ENCODE measurements around the gene DNAH6.

The DNAH6 gene

GRCh38 chr2:84643991-84644390 is 127.7 kb downstream of the DNAH6 start:
- DNase-seq (ENCODE audit: low read depth): no peak
- TF ChIP-seq CTCF (IDR thresholded peaks at IDR 0.05; ENCODE audit: low read length, missing control alignments): no peak
- no peak overlapping the region for H3K4me3 ChIP-seq (replicated peaks; ENCODE audit: low read depth, low read length)

- TF ChIP-seq CTCF (IDR thresholded peaks at IDR 0.05; ENCODE audit: low read length, missing control alignments): no peak
- DNase-seq (ENCODE audit: low read depth): no peak
- no peak overlapping the region for H3K4me3 ChIP-seq (replicated peaks; ENCODE audit: low read depth, low read length)
Observed at GRCh38 chr2:84646514-84646913, 130.2 kb downstream of the DNAH6 start.

- no peak for DNase-seq (ENCODE audit: low read depth)
- H3K4me3 ChIP-seq (replicated peaks; ENCODE audit: low read depth, low read length): no peak overlapping the region
- no peak for TF ChIP-seq CTCF (IDR thresholded peaks at IDR 0.05; ENCODE audit: low read length, missing control alignments)
Observed at GRCh38 chr2:84647267-84647666, 131.0 kb downstream of the DNAH6 start.

GRCh38 chr2:84649058-84649457 is 132.8 kb downstream of the DNAH6 start:
- no peak for TF ChIP-seq CTCF (IDR thresholded peaks at IDR 0.05; ENCODE audit: low read length, missing control alignments)
- no peak for DNase-seq (ENCODE audit: low read depth)
- H3K4me3 ChIP-seq (replicated peaks; ENCODE audit: low read depth, low read length): no peak overlapping the region

- H3K4me3 ChIP-seq (replicated peaks; ENCODE audit: low read depth, low read length): no peak overlapping the region
- DNase-seq (ENCODE audit: low read depth): no peak
- no peak for TF ChIP-seq CTCF (IDR thresholded peaks at IDR 0.05; ENCODE audit: low read length, missing control alignments)
Observed at GRCh38 chr2:84649487-84650142, 133.3 kb downstream of the DNAH6 start.

- no peak overlapping the region for H3K4me3 ChIP-seq (replicated peaks; ENCODE audit: low read depth, low read length)
- no peak for DNase-seq (ENCODE audit: low read depth)
- no peak for TF ChIP-seq CTCF (IDR thresholded peaks at IDR 0.05; ENCODE audit: low read length, missing control alignments)
Observed at GRCh38 chr2:84652431-84652830, 136.1 kb downstream of the DNAH6 start.

GRCh38 chr2:84653302-84653701 is 137.0 kb downstream of the DNAH6 start:
- no peak overlapping the region for H3K4me3 ChIP-seq (replicated peaks; ENCODE audit: low read depth, low read length)
- no peak for DNase-seq (ENCODE audit: low read depth)
- TF ChIP-seq CTCF (IDR thresholded peaks at IDR 0.05; ENCODE audit: low read length, missing control alignments): no peak

All from fibroblast of pulmonary artery (primary cell).